GM19043 (cell line): Measurements from ENCODE around the gene XPNPEP2.
"Not testable (repeated sequence)": the region's sequence is repeated elsewhere in the genome, so short reads cannot be mapped to it uniquely, and the experiment has no call there.

Experiments
- ATAC-seq: cut with Tn5 transposase; IDR thresholded peaks from one replicate; pipeline ENCODE4 v1.9.1; 2021; ENCODE audit warnings: low read depth; ENCODE audit not compliant: unreplicated experiment

The XPNPEP2 gene

GRCh38 chrX:129719931-129720530 is 18.7 kb upstream of the XPNPEP2 start:
- ATAC-seq = no peak

GRCh38 chrX:129720741-129721140 is 18.0 kb upstream of the XPNPEP2 start:
- ATAC-seq = no peak

GRCh38 chrX:129721414-129721813 is 17.4 kb upstream of the XPNPEP2 start:
- no peak for ATAC-seq

- no peak for ATAC-seq
These were observed 16.9 kb upstream of the XPNPEP2 start for GRCh38 chrX:129721870-129722269.

GRCh38 chrX:129723511-129723910 is 15.3 kb upstream of the XPNPEP2 start:
- ATAC-seq = no peak

GRCh38 chrX:129724754-129725153 is 14.0 kb upstream of the XPNPEP2 start:
- ATAC-seq = no peak

GRCh38 chrX:129726307-129727111 is 12.3 kb upstream of the XPNPEP2 start:
- no peak for ATAC-seq

- no peak for ATAC-seq
These were observed 10.7 kb upstream of the XPNPEP2 start for GRCh38 chrX:129728061-129728460.

- ATAC-seq = no peak
These were observed 7.6 kb upstream of the XPNPEP2 start for GRCh38 chrX:129731228-129731627.

GRCh38 chrX:129732857-129733256 is 5.9 kb upstream of the XPNPEP2 start:
- no peak for ATAC-seq

GRCh38 chrX:129733335-129733734 is 5.4 kb upstream of the XPNPEP2 start:
- ATAC-seq = no peak

- no peak for ATAC-seq
These were observed 2.3 kb upstream of the XPNPEP2 start for GRCh38 chrX:129736491-129736890.

GRCh38 chrX:129737916-129738315 is 863 bp upstream of the XPNPEP2 start:
- ATAC-seq = no peak

- no peak for ATAC-seq
These were observed 799 bp downstream of the XPNPEP2 start for GRCh38 chrX:129739578-129739977.

GRCh38 chrX:129741880-129742758 is 3.3 kb downstream of the XPNPEP2 start:
- no peak for ATAC-seq

GRCh38 chrX:129742759-129743152 is 4.0 kb downstream of the XPNPEP2 start:
- ATAC-seq = not testable (repeated sequence)

GRCh38 chrX:129743821-129744220 is 5.0 kb downstream of the XPNPEP2 start:
- ATAC-seq = no peak

GRCh38 chrX:129744861-129745321 is 6.1 kb downstream of the XPNPEP2 start:
- no peak for ATAC-seq

GRCh38 chrX:129746557-129747470 is 8.0 kb downstream of the XPNPEP2 start:
- ATAC-seq = no peak

- no peak for ATAC-seq
These were observed 8.8 kb downstream of the XPNPEP2 start for GRCh38 chrX:129747533-129747932.
